Measurements from ENCODE around the gene TCERG1L. TPM values are rescaled to one million over a fixed set of nuclear protein-coding genes. Genes with fewer than 3 reads are reported as not detected.

Gene TCERG1L
- total RNA-seq, 4 donors from 2014 or later = not detected

DNA sequence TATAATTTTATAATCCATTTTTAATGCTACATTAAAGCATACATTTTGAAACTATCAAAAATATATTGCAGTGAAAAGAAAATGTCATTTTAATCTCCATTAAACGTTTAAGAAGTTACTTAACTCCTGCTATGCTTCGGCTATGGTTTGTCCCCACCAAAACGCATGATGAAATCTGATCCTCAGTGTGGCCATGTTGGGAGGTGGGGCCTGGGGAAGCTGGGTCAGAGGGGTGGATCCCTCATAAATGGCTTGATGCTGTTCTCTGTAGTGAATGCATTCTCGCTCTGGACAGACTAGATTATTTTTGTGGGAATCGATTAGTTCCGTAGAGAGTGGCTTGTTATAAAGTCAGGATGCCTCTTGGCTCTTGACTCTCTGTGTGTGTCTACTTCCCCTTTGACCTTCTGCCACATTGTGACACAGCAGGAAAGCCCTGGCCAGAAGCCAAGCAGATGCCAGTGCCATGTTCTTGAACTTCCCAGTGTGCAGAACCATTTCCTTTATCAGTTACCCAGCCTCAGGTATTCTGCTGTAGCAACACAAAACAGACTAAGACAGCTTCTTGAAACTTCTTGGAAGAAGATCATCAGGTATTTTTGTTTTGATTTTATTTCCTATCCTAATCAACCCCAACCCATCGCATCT is 77.8 kb downstream of the TCERG1L start:
- no peaks in the 10 kb centered on the region for H3K9me3 ChIP-seq
- H3K4me1 ChIP-seq = no peaks in the 10 kb centered on the region
- no peaks in the 10 kb centered on the region for H3K27me3 ChIP-seq
- H3K4me3 ChIP-seq = no peak overlapping the region
- TF ChIP-seq, protein P1, sequence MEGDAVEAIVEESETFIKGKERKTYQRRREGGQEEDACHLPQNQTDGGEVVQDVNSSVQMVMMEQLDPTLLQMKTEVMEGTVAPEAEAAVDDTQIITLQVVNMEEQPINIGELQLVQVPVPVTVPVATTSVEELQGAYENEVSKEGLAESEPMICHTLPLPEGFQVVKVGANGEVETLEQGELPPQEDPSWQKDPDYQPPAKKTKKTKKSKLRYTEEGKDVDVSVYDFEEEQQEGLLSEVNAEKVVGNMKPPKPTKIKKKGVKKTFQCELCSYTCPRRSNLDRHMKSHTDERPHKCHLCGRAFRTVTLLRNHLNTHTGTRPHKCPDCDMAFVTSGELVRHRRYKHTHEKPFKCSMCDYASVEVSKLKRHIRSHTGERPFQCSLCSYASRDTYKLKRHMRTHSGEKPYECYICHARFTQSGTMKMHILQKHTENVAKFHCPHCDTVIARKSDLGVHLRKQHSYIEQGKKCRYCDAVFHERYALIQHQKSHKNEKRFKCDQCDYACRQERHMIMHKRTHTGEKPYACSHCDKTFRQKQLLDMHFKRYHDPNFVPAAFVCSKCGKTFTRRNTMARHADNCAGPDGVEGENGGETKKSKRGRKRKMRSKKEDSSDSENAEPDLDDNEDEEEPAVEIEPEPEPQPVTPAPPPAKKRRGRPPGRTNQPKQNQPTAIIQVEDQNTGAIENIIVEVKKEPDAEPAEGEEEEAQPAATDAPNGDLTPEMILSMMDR (IDR thresholded peaks at IDR 0.05) = no peak
- no peak for TF ChIP-seq POLR2A (IDR thresholded peaks at IDR 0.05)
- no peak overlapping the region for H3K27ac ChIP-seq
- H3K36me3 ChIP-seq = no peaks in the 10 kb centered on the region
- no peak for DNase-seq

- DNase-seq = no peak
- Histone ChIP-seq H3K36me3 (no peaks in the 10 kb centered on the region), H3K27me3 (no peaks in the 10 kb centered on the region), H3K4me3 (no peak overlapping the region), H3K4me1 (no peaks in the 10 kb centered on the region), H3K27ac (no peak overlapping the region), H3K9me3 (no peaks in the 10 kb centered on the region)
- no peak for TF ChIP-seq POLR2A (IDR thresholded peaks at IDR 0.05)
- TF ChIP-seq, protein P1 (IDR thresholded peaks at IDR 0.05) = no peak
These were observed 79.5 kb downstream of the TCERG1L start for GRCh38 chr10:131231965-131232541.

GRCh38 chr10:131231323-131231964 is 80.1 kb downstream of the TCERG1L start:
- Histone ChIP-seq H3K36me3 (no peaks in the 10 kb centered on the region), H3K4me3 (no peak overlapping the region), H3K9me3 (no peaks in the 10 kb centered on the region), H3K27me3 (no peaks in the 10 kb centered on the region), H3K4me1 (no peaks in the 10 kb centered on the region), H3K27ac (no peak overlapping the region)
- TF ChIP-seq, protein P1 (IDR thresholded peaks at IDR 0.05) = no peak
- no peak for TF ChIP-seq POLR2A (IDR thresholded peaks at IDR 0.05)
- no peak for DNase-seq

- no peaks in the 10 kb centered on the region for H3K27me3 ChIP-seq
- H3K27ac ChIP-seq = no peak overlapping the region
- no peak for DNase-seq
- no peaks in the 10 kb centered on the region for H3K36me3 ChIP-seq
- no peak overlapping the region for H3K4me3 ChIP-seq
- H3K9me3 ChIP-seq = no peaks in the 10 kb centered on the region
- no peak for TF ChIP-seq POLR2A (IDR thresholded peaks at IDR 0.05)
- TF ChIP-seq, protein P1 (IDR thresholded peaks at IDR 0.05) = no peak
- no peaks in the 10 kb centered on the region for H3K4me1 ChIP-seq
These were observed 80.7 kb downstream of the TCERG1L start for GRCh38 chr10:131230641-131231322.

DNA sequence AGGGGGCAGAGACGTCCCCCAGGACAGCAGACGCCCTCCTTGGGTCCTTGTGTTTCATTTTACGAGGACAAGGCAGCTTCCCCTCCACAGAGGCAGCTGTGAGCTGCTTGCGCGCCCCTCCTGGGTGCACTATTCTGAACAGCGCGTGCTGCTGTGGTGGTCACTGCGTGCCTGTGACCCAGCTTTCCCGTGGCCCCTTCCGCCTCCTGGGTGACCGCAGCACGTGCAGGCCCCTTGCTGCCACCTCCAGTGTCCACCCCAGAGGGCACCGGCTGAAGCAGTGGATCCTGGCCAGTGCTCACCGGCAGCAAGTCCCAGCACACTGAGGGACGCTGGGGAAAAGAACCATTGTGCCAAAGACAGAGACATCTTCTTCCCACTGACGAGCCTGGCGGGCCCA is 81.4 kb downstream of the TCERG1L start:
- Histone ChIP-seq H3K36me3 (no peaks in the 10 kb centered on the region), H3K4me1 (no peaks in the 10 kb centered on the region), H3K27me3 (no peaks in the 10 kb centered on the region), H3K9me3 (no peaks in the 10 kb centered on the region), H3K4me3 (no peak overlapping the region), H3K27ac (no peak overlapping the region)
- DNase-seq = no peak
- TF ChIP-seq, protein P1 (IDR thresholded peaks at IDR 0.05) = no peak

All from Peyer's patch (tissue), 4 donors.